ENCODE results near the gene MYOF.
"Not testable (repeated sequence)": the region's sequence is repeated elsewhere in the genome, so short reads cannot be mapped to it uniquely, and the experiment has no call there.

MYOF gene

GRCh38 chr10:93422118-93422517 lies 60.0 kb downstream of the MYOF start:
- no peak for DNase-seq (ENCODE audit: low read depth, low spot score)

GRCh38 chr10:93420944-93421825 lies 60.9 kb downstream of the MYOF start:
- DNase-seq (ENCODE audit: low read depth, low spot score) = peak; percentile 41

- DNase-seq (ENCODE audit: low read depth, low spot score) = peak; percentile 47
These were observed 62.0 kb downstream of the MYOF start for GRCh38 chr10:93420091-93420490.

GRCh38 chr10:93419016-93419415 lies 63.1 kb downstream of the MYOF start:
- DNase-seq (ENCODE audit: low read depth, low spot score) = not testable (repeated sequence)

- peak; percentile 61 for DNase-seq (ENCODE audit: low read depth, low spot score)
These were observed 64.2 kb downstream of the MYOF start for GRCh38 chr10:93417921-93418320.

GRCh38 chr10:93417266-93417665 lies 64.9 kb downstream of the MYOF start:
- DNase-seq (ENCODE audit: low read depth, low spot score) = no peak

GRCh38 chr10:93416824-93417223 lies 65.3 kb downstream of the MYOF start:
- no peak for DNase-seq (ENCODE audit: low read depth, low spot score)

GRCh38 chr10:93415693-93416092 lies 66.4 kb downstream of the MYOF start:
- no peak for DNase-seq (ENCODE audit: low read depth, low spot score)

- no peak for DNase-seq (ENCODE audit: low read depth, low spot score)
These were observed 68.9 kb downstream of the MYOF start for GRCh38 chr10:93413252-93413689.

- DNase-seq (ENCODE audit: low read depth, low spot score) = no peak
These were observed 69.3 kb downstream of the MYOF start for GRCh38 chr10:93412801-93413200.

GRCh38 chr10:93410697-93411348 lies 71.3 kb downstream of the MYOF start:
- DNase-seq (ENCODE audit: low read depth, low spot score) = no peak

- no peak for DNase-seq (ENCODE audit: low read depth, low spot score)
These were observed 73.4 kb downstream of the MYOF start for GRCh38 chr10:93408783-93409182.

- peak; percentile 65 for DNase-seq (ENCODE audit: low read depth, low spot score)
These were observed 75.6 kb downstream of the MYOF start for GRCh38 chr10:93406364-93407145.

GRCh38 chr10:93404048-93404354 lies 78.1 kb downstream of the MYOF start:
- no peak for DNase-seq (ENCODE audit: low read depth, low spot score)

GRCh38 chr10:93403152-93404047 lies 78.7 kb downstream of the MYOF start:
- no peak for DNase-seq (ENCODE audit: low read depth, low spot score)

GRCh38 chr10:93402192-93402591 lies 79.9 kb downstream of the MYOF start:
- DNase-seq (ENCODE audit: low read depth, low spot score) = no peak

- no peak for DNase-seq (ENCODE audit: low read depth, low spot score)
These were observed 83.6 kb downstream of the MYOF start for GRCh38 chr10:93398528-93398927.

GRCh38 chr10:93397020-93397419 lies 85.1 kb downstream of the MYOF start:
- DNase-seq (ENCODE audit: low read depth, low spot score) = no peak

- no peak for DNase-seq (ENCODE audit: low read depth, low spot score)
These were observed 88.9 kb downstream of the MYOF start for GRCh38 chr10:93393211-93393610.

- DNase-seq (ENCODE audit: low read depth, low spot score) = no peak
These were observed 90.0 kb downstream of the MYOF start for GRCh38 chr10:93392121-93392520.

All from ELF-1 (cell line).